Stimulated activated naive CD8-positive, alpha-beta T cell treated with anti-CD3 and anti-CD28 coated beads, Interleukin-15, amount 100 ng/mL, for 72 hours (primary cell): Measurements from ENCODE around the gene PRM3.
"Not testable (repeated sequence)": the region's sequence is repeated elsewhere in the genome, so short reads cannot be mapped to it uniquely, and the experiment has no call there.

Experiments
- ATAC-seq: fragments of 150-1000 bp; cut with Tn5 transposase; 2 replicates; pipeline ENCODE4 v1.10.0; 2021; ENCODE audit warnings: mild to moderate bottlenecking, moderate library complexity
- DNase-seq, 2 donors: peaks; one replicate each; pipeline ENCODE4 v3.0.0; 2021 to 2022
- H3K27ac Mint-ChIP-seq, 2 donors: one replicate each; pipeline ENCODE4 v1.8.0; 2022; ENCODE audit warnings: mild to moderate bottlenecking in 2 of 2, mixed read lengths in 2 of 2, moderate library complexity in 2 of 2
- H3K27me3 Mint-ChIP-seq: one replicate; pipeline ENCODE4 v1.8.0; 2022; ENCODE audit warnings: mixed read lengths
- H3K4me1 Mint-ChIP-seq: one replicate; pipeline ENCODE4 v1.8.0; 2022; ENCODE audit warnings: mild to moderate bottlenecking, mixed read lengths
- H3K4me3 Mint-ChIP-seq, 2 donors: one replicate each; pipeline ENCODE4 v1.8.0; 2022; ENCODE audit warnings: mild to moderate bottlenecking in 2 of 2, mixed read lengths in 2 of 2, moderate library complexity in 1 of 2
- H3K9me3 Mint-ChIP-seq, 2 donors: one replicate each; pipeline ENCODE4 v1.8.0; 2022; ENCODE audit warnings: mixed read lengths in 2 of 2

The PRM3 gene

DNA sequence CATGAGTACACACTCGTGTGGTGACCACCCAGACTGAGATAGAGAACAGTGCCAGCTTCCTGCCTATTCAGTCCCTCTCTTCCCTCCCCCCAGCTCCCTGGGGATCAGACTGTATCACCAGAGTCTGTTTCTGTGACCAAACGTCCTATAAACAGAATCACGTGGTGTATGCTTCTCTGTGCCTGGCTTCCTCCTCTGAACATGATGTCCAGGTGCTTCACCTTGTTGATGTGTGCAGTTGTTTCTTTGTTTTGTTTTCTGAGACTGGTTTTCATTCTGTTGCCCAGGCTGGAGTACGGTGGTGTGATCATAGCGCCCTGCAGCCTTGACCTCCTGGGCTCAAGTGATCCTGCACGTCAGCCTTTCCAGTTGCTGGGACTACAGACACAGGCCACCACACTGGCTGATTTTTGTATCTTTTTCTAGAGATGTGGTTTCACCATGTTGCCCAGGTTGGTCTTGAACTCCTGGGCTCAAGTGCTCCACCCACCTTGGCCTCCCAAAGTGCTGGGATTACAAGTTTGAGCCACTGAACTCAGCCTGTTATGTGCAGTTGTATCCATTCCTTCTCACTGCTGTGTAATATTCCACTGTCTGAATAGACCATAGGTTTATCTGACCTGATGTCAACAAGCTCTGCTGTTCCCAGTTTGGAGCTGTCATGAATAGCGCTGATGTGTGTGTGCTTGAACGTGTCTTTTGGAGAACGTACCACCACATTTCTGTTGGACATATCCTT is 36.6 kb upstream of the PRM3 start:
- ATAC-seq (no peak), DNase-seq (no peak)
- Mint-ChIP-seq H3K4me1 (peaks cover 63% of the 10 kb centered on the region), H3K27me3 (no peaks in the 10 kb centered on the region), H3K4me3 (peak overlapping the region in 1 of 2 donors; percentile 48), H3K27ac (peak overlapping the region in 1 of 2 donors; percentile 59), H3K9me3 (no peaks in the 10 kb centered on the region)

- Mint-ChIP-seq H3K27ac (no peak overlapping the region), H3K9me3 (no peaks in the 10 kb centered on the region), H3K4me1 (peaks cover 53% of the 10 kb centered on the region), H3K27me3 (no peaks in the 10 kb centered on the region), H3K4me3 (no peak overlapping the region)
- no peak for ATAC-seq
- no peak for DNase-seq
Observed at GRCh38 chr16:11308493-11309283, 35.3 kb upstream of the PRM3 start.

DNA sequence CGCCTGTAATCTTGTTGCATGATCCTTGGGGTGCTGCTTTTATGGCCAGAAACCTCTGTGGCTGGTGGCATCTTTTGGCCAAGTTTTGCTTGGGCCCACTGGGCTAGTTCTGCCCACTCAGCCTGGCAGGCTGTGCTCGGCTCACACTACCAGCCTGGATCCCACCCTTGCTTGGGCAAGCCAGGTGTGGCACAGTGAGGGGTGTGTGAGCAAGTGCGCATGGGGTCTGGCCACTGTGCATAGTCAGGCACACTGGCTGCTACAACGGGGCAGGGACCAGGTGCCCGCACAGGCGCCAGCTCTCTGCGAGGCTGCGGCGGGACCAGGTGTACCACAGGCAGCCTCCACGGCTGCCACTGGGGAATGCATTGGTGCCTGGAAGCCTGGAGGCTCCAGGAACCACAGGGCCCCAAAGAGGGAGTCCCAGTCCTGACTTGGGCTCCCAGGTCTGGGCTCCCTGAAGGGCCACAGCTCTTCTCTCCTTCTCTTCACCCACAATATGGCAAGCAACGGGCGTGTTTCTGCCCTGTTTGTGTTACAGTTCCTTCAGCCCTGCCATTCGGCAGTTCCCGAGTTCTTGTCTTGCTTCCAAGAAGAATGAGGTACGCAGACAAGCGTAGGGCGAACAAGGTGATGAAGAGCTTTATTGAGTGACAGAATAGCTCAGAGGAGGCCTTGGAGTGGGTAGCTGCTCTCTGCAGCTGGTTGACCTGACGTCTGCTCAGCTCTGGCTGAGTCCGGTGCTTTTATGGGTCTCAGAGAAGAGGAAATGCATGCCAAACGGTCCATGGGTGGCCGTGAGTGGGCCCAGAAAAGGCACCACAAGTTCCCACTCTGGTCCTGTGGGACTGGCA is 34.4 kb upstream of the PRM3 start:
- no peak for ATAC-seq
- peak overlapping the region; percentile 59 to 84 for H3K27ac Mint-ChIP-seq
- H3K4me1 Mint-ChIP-seq = peaks cover 51% of the 10 kb centered on the region

DNA sequence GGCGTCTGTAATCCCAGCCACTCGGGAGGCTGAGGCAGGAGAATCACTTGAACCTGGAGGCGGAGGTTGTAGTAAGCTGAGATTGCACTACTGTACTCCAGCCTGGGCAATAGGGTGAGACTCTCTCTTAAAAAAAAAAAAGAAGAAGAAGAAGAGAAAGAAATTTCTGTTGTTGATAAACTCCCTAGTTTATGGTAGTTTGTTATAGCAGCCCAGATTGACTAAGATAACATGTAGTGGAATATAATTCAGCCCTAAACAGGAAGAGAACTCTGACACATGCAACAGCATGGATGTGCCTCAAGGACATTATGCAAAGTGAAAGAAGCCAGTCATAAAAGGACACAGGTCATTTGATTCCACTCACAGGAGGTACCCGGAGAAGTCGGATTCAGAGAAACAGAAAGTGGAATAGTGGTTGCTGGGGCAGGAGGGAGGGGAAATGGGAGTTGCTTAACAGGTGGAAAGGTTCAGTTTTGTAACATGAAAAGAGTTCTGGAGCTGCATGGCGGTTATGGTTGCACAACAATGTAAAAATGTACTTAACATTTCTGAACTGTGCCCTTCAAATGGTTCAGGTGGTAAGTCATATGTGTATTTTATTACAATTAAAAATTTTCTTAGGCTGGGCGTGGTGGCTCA is 33.7 kb upstream of the PRM3 start:
- H3K4me3 Mint-ChIP-seq = peak overlapping the region in 1 of 2 donors; percentile 7
- DNase-seq (no peak), ATAC-seq (no peak)
- no peaks in the 10 kb centered on the region for H3K27me3 Mint-ChIP-seq
- no peak overlapping the region for H3K27ac Mint-ChIP-seq
- H3K9me3 Mint-ChIP-seq = no peaks in the 10 kb centered on the region
- peaks cover 43% of the 10 kb centered on the region for H3K4me1 Mint-ChIP-seq

More for the DNA sequence above, 34.4 kb upstream of the PRM3 start:
- Mint-ChIP-seq H3K4me3 (no peak overlapping the region), H3K9me3 (no peaks in the 10 kb centered on the region), H3K27me3 (no peaks in the 10 kb centered on the region)
- DNase-seq = no peak

DNA sequence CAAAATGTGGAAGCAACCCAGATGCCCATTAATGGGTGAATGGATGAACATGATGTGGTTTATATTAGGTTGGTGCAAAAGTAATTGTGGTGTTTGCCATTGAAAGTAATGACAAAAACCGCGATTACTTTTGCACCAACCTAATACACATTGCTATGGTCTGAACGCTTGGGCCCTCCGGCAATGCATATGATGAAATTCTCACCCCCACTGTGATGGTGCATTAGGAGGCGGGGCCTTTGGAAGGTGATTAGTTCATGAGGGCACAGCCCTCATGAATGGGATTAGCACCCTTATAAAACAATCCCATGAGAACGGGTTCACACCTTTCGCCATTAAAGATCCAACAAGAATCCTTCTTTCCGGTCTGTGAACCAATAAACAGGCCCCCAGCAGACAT is 33.0 kb upstream of the PRM3 start:
- no peaks in the 10 kb centered on the region for H3K27me3 Mint-ChIP-seq
- H3K9me3 Mint-ChIP-seq = no peaks in the 10 kb centered on the region
- H3K4me1 Mint-ChIP-seq = peaks cover 36% of the 10 kb centered on the region
- H3K27ac Mint-ChIP-seq = no peak overlapping the region
- H3K4me3 Mint-ChIP-seq = no peak overlapping the region
- DNase-seq (no peak), ATAC-seq (no peak)

DNA sequence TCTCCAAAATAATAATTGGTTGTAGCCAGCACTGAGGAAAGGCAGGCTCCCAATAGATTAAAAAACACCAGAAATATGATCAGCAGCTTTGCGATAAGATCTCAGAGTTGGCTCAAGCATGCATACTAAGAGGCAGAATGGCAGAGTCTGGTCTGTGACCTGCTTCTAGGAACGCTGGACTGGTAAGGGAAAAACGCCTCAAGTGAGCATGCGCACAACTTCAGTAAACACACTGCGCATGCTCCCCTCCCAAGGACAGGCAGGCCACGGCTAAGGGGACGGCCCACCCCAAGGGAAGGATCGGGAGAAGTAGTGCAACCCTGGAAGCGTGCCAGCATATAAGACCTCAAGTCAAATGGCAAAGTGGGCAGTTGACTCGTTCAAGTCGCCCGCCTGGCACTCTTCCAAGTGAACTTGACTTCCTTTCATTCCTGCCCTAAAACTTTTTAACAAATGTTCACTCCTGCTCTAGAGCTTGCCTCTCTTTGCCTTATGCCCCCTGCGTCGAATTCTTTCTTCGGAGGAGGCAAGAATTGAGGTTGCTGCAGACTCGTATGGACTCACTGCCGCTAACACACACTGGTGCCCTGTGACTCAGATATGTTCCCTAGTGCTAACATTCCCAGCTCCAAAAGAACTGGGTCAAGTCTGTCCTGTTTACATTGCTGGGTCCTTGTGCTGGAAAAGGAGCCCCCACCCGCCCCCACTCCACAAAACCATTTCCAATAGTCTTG is 30.1 kb upstream of the PRM3 start:
- ATAC-seq = no peak
- no peak for DNase-seq
- H3K27me3 Mint-ChIP-seq = no peaks in the 10 kb centered on the region
- peaks cover 17% of the 10 kb centered on the region for H3K4me1 Mint-ChIP-seq
- no peak overlapping the region for H3K4me3 Mint-ChIP-seq
- no peak overlapping the region for H3K27ac Mint-ChIP-seq
- H3K9me3 Mint-ChIP-seq = no peaks in the 10 kb centered on the region

- no peaks in the 10 kb centered on the region for H3K27me3 Mint-ChIP-seq
- H3K4me1 Mint-ChIP-seq = peaks cover 19% of the 10 kb centered on the region
Observed at GRCh38 chr16:11302977-11303376, 29.5 kb upstream of the PRM3 start.

DNA sequence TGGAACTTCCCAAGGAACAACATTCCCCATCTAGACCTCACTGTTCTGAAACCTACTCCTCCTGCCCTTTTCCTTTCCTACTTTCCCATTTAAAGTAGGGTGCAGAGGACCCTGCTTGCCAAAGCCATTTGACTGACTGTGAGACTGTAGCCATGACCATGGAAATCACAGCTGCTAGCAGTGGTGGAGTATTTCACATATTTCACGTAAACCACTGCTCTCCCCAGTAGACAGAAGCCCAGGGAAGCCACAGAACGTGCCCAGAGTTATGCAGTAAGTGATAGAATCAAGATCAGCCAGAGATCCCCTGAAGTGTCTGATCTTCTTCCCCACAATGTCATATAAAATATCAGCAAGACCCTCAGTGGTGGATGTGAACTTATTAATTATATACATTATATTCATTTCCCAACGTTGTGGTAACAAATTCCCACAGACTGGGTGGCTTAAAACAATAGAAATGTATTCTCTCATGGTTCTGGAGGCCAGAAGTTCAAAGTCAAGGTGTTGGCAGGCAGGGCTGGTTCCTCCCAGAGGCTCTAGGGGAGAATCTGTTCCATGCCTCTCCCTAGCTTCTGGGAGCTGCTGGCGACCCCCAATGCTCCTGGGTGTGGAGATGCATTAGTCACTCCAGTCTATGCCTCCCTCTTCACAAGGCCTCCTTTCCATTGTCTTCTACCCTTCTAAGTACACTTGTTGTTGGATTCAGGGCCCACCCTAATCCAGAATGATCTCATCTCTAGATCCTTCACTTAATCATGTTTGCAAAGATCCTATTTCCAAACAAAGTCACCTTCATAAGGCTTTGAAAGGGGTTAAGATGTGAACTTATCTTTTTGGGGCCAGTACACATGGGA is 28.4 kb upstream of the PRM3 start:
- Mint-ChIP-seq H3K27me3 (no peaks in the 10 kb centered on the region), H3K9me3 (no peaks in the 10 kb centered on the region), H3K4me1 (peaks cover 30% of the 10 kb centered on the region), H3K4me3 (no peak overlapping the region), H3K27ac (no peak overlapping the region)
- no peak for DNase-seq
- ATAC-seq = no peak

More at GRCh38 chr16:11302977-11303376, 29.5 kb upstream of the PRM3 start:
- H3K4me3 Mint-ChIP-seq = no peak overlapping the region
- no peaks in the 10 kb centered on the region for H3K9me3 Mint-ChIP-seq
- ATAC-seq (no peak), DNase-seq (no peak)
- no peak overlapping the region for H3K27ac Mint-ChIP-seq

DNA sequence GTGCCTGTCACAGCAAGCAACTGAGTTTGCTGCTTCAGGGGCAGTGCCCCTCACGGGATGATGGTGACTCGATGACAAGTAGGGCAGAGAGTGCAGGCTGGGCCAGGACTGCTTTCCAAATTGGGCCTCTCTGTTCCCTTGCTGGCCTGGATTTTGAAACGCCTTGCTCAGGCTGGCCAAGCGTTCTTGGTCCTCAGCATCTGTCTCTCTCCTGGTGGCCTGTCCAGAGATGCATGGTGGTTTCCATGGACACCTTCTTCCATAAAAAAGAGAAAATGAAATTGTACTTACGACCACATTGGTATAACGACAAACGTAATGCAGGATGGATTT is 27.1 kb upstream of the PRM3 start:
- Mint-ChIP-seq H3K27ac (no peak overlapping the region), H3K9me3 (no peaks in the 10 kb centered on the region), H3K27me3 (no peaks in the 10 kb centered on the region), H3K4me1 (peaks cover 39% of the 10 kb centered on the region), H3K4me3 (no peak overlapping the region)
- DNase-seq = no peak
- ATAC-seq = no peak

DNA sequence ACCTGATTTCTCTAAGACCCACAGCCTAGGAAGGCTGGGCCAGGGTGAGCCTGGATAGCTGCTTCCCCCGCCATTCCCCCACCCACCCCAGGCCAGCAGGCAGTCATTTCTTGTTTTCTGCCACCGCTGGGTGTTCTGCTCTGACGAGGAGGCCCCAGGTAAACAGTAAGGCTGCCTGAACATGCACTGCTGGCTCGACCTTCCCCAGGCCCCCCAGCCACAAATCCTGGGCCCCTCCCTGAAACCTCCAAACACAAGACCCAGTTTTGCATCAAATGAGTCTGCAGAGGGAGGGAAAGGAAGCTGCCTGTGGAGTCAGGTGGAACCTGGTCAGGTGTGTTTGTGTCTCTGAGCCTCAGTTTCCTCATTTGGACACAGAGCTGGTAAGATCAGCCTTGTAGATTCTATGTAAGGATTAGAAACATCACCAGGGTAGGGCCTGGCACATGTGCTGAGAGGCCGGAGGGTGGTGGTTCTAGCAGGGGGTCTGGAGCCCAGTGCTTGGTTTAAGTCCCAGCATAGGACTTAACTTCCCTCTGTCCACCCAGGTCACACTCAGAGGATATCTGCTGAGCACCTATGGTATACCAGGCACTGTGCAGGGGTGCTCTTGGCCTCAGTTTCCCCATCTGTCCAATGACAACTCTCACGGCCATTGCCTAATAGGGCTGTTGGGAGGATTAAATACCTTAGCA is 26.6 kb upstream of the PRM3 start:
- Mint-ChIP-seq H3K4me3 (no peak overlapping the region), H3K4me1 (peaks cover 40% of the 10 kb centered on the region), H3K27ac (peak overlapping the region in 1 of 2 donors; percentile 27), H3K27me3 (no peaks in the 10 kb centered on the region), H3K9me3 (no peaks in the 10 kb centered on the region)
- DNase-seq (no peak), ATAC-seq (no peak)

DNA sequence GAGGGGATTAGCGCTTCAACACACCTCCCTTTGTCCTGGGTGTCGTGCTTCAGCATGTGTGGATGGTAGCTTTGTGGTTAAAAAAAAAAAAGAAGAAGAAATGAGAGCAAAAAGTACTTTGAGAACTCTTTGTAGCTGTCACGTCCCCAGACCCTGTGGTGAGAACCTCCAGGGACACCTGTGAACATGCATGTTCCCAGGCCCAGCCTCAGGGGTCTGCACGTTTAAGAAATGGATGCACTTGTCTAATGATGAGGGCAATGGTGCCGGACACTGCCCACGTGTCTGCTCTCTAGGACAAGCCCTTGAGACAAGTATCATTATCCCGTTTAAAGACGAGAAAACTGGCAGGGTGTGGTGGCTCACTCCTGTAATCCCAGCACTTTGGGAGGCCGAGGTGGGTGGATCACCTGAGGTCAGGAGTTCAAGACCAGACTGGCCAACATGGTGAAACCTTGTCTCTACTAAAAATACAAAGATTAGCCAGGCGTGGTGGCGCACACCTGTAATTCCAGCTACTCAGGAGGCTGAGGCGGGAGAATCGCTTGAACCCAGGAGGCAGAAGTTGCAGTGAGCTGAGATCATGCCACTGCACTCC is 25.6 kb upstream of the PRM3 start:
- H3K27ac Mint-ChIP-seq, DNase-seq, H3K9me3 Mint-ChIP-seq, ATAC-seq, H3K27me3 Mint-ChIP-seq: not testable (repeated sequence)
- Mint-ChIP-seq H3K4me1 (peaks cover 47% of the 10 kb centered on the region), H3K4me3 (peak overlapping the region in 1 of 2 donors; percentile 60)

DNA sequence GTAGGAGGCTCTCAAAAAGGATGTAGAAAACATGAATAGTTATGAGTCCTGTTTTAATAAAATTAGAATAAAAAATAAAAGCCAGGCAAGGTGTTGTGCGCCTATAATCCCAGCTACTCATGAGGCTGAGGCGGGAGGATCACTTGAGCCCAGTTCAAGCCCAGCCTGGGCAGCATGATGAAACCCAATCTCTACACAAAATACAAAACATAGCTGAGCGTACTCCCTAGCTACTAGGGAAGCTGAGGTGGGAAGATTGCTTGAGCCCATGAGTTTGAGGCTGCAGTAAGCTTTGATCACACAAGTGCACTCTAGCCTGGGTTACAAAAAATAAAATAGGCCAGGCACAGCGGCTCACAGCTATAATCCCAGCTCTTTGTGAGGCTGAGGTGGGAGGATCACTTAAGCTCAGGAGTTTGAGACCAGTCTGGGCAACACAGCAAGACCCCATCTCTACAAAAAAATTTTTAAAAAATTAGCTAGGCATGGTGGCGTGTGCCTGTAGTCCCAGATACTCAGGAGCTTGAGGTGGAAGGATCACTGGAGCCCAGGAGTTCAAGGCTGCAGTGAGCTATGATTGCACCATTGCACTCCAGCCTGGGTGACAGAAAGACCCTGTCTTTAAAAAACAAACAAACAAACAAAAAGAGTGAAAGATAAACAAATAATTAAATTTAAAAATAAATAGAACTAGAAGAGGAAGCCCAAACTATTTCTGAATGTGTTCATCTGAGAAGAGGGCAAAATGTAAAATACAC is 24.9 kb upstream of the PRM3 start:
- DNase-seq = no peak
- H3K9me3 Mint-ChIP-seq = no peaks in the 10 kb centered on the region
- H3K4me3 Mint-ChIP-seq = peak overlapping the region; percentile 60 to 67
- ATAC-seq = no peak
- peak overlapping the region; percentile 80 to 88 for H3K27ac Mint-ChIP-seq
- peaks cover 7% of the 10 kb centered on the region for H3K27me3 Mint-ChIP-seq
- peaks cover 52% of the 10 kb centered on the region for H3K4me1 Mint-ChIP-seq
